Lower leg skin (tissue), 4 donors: ENCODE measurements around the gene OTUD7B. TPM values are rescaled to one million over a fixed set of nuclear protein-coding genes. Genes with fewer than 3 reads are reported as not detected.
"Not testable (repeated sequence)": the region's sequence is repeated elsewhere in the genome, so short reads cannot be mapped to it uniquely, and the experiment has no call there.

Experiments
- DNase-seq, 2 donors: peaks; one replicate each; pipeline ENCODE4 v3.0.0-alpha.2; 2019; ENCODE audit warnings: low spot score in 2 of 2
- H3K4me3 ChIP-seq: fragments of 200-600 bp; sonication (generic); 2 replicates; pipeline ENCODE4 v1.5.1; 2017; ENCODE audit warnings: mild to moderate bottlenecking, low read depth; ENCODE audit not compliant: poor library complexity, severe bottlenecking
- CTCF ChIP-seq, 3 donors: fragments of 450-650 bp; IDR thresholded peaks; one replicate each; pipeline ENCODE4 v1.5.1; 2016; ENCODE audit warnings: antibody characterized with exemption in 3 of 3, mild to moderate bottlenecking in 3 of 3, moderate library complexity in 2 of 3
- POLR2A ChIP-seq, 2 donors: fragments of 450-650 bp; IDR thresholded peaks; one replicate each; pipeline ENCODE4 v1.6.1; 2016 to 2017; ENCODE audit warnings: antibody characterized with exemption in 2 of 2, mild to moderate bottlenecking in 1 of 2, moderate library complexity in 1 of 2
- WGBS, 2 donors: methylation state at CpG; one replicate each; pipeline ENCODE4 v1.1.5; 2018; 5-methylcytosine and 5-hydroxymethylcytosine counted together
- intact Hi-C: fragments of 100-400 bp; cut with DNase I; formaldehyde crosslinking; loops from one replicate; pipeline ENCODE4 v1.15.0; 2023; ENCODE audit warnings: low total_unique reads
- total RNA-seq, 4 donors: library from RNA; depleted of rRNA; stranded (reverse); fragments of >200 nt; gene quantifications; one replicate each; pipeline ENCODE4 v1.1.0, GENCODE V29; 2016

The OTUD7B gene
- total RNA-seq, 4 donors from 2014 or later = 16.9 to 21.4 (median 18.4) TPM

DNA sequence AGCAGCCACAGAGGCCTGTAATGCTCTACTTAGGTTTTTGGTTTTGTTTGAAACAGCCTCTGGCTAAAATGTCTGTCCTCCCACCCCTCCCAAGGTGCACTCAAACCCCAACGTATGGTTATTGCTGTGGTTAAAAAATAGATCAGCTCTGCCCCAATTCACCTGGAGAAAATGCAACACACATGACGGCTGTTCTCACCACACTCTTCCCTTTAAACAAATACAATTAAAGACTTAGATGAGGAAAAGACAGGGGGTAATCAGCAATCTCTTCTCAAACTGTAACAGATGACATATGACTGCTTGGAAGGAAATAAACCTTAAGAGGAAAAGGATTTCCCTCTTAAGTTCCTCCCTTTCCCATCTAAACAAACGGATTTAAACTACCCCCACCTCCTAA is 67.6 kb downstream of the OTUD7B start:
- intact Hi-C loops = no loop called here
- no peak for DNase-seq
- WGBS, 2 donors = 31 to 32% methylated on average over 3 of the region's 3 CpGs
- H3K4me3 ChIP-seq = no peak overlapping the region
- TF ChIP-seq POLR2A (IDR thresholded peaks at IDR 0.05) (no peak), CTCF (IDR thresholded peaks at IDR 0.05) (no peak)

- TF ChIP-seq CTCF (IDR thresholded peaks at IDR 0.05) = no peak
- TF ChIP-seq POLR2A (IDR thresholded peaks at IDR 0.05) = no peak
- intact Hi-C loops = no loop called here
- no peak for DNase-seq
- whole genome bisulfite sequencing, 2 donors = 15 to 23% methylated on average over 5 of the region's 5 CpGs
- H3K4me3 ChIP-seq = no peak overlapping the region
Measured at GRCh38 chr1:149942207-149942606, 68.3 kb downstream of the OTUD7B start.

DNA sequence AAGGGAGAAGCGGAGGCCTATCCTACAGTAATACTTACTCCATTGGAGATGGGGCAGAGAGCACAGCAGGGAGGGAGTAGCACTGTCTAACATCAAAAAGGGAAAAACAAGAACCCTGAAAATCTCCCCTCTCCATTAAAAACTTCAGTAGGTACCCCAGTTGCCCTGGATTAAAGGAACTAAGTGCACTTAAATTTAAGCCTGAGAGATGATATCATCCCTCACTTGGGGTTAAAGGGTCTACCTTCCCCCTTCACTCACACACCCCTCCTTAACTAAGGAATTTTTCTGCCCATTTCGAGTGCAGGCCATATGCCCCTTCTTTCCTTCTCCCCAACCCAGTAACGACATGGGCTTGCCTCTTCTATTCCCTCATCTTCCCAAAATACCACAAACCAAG is 70.1 kb downstream of the OTUD7B start:
- no peak for DNase-seq
- intact Hi-C loops = no loop called here
- TF ChIP-seq CTCF (IDR thresholded peaks at IDR 0.05) = no peak
- TF ChIP-seq POLR2A (IDR thresholded peaks at IDR 0.05) = no peak
- WGBS, 2 donors = 87% methylated on average over 3 of the region's 3 CpGs
- no peak overlapping the region for H3K4me3 ChIP-seq

DNA sequence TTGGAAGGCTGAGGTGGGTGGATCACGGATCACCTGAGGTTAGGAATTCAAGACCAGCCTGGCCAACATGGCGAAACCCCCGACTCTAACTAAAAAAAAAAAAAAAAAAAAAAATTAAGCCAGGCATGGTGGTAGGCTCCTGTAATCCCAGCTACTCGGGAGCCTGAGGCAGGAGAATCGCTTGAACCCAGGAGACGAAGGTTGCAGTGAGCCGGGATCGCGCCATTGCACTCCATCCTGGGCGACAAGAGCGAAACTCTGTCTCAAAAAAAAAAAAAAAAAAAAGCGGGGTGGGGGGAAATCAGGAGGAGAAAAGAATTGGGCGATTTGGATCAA is 71.9 kb downstream of the OTUD7B start:
- DNase-seq, H3K4me3 ChIP-seq, intact Hi-C loops: not testable (repeated sequence)
- 25 to 28% methylated on average over 13 of the region's 13 CpGs for WGBS, 2 donors

DNA sequence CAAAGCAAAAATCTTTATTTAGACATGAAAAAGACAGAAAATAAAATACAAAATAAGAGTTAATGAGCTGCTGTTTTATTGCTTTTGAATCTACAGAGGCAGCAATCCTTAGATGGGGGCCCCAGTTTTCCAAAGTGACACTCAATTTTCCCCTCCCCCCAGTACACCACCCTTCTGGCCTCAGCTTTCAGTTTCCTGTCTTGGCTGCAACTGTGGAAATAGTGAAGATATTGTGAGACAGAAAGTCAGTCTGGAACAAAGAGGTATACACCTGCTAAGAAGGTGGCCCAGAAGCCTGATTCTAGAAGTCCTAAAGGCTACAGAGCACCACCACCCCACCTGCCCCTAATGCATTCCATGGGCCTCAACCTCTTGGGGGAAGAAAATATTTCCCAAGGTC is 72.8 kb downstream of the OTUD7B start:
- DNase-seq = no peak
- intact Hi-C loops = no loop called here
- H3K4me3 ChIP-seq = no peak overlapping the region
- TF ChIP-seq CTCF (IDR thresholded peaks at IDR 0.05) = no peak
- TF ChIP-seq POLR2A (IDR thresholded peaks at IDR 0.05) = no peak

DNA sequence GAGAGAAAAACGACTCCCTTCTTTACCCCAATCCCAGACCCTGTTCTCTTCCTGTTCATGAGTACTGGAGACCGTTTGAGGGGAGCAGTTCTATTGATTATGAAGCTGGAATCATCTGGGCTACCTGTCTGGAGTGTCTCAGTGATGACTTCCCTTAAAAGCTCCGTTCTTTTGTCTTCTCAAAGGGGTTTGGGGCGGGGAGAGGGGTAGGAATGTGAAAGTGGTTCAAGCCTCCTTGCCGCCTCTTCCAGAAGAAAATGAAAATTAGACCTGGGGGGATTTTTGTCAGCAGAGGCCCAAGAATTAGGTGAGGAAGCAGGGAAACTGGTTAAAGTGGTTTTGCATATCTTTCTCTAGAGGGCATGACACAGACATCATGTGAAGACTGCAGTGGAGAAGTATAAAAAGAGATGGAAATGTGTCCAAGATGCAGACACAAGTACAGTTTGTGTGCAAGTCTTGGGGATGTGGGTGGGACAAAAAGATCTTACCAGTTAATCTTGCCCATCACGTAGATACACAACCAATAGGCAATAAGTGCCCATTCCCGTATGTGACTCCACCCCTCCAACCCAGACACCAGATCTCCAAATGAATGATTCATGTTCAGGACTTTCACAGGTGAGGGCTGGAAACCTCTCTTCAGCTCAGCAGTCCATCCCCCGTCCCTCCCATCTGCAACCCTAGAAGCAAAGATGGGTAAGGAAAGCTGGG is 73.4 kb downstream of the OTUD7B start:
- 8 to 11% methylated on average over 8 of the region's 8 CpGs for WGBS, 2 donors
- intact Hi-C loops = no loop called here
- no peak for DNase-seq
- H3K4me3 ChIP-seq = no peak overlapping the region
- no peak for TF ChIP-seq CTCF (IDR thresholded peaks at IDR 0.05)
- TF ChIP-seq POLR2A (IDR thresholded peaks at IDR 0.05) = no peak
